Measurements from ENCODE around the gene TPP1.
A peak's percentile ranks its signal among the peaks of the same experiment; 100 is the strongest.

The TPP1 gene

GRCh38 chr11:6627762-6628241 lies 8.6 kb upstream of the TPP1 start:
- no peak for DNase-seq (ENCODE audit: low spot score)

- no peak for DNase-seq (ENCODE audit: low spot score)
Observed at GRCh38 chr11:6626971-6627761, 7.9 kb upstream of the TPP1 start.

DNA sequence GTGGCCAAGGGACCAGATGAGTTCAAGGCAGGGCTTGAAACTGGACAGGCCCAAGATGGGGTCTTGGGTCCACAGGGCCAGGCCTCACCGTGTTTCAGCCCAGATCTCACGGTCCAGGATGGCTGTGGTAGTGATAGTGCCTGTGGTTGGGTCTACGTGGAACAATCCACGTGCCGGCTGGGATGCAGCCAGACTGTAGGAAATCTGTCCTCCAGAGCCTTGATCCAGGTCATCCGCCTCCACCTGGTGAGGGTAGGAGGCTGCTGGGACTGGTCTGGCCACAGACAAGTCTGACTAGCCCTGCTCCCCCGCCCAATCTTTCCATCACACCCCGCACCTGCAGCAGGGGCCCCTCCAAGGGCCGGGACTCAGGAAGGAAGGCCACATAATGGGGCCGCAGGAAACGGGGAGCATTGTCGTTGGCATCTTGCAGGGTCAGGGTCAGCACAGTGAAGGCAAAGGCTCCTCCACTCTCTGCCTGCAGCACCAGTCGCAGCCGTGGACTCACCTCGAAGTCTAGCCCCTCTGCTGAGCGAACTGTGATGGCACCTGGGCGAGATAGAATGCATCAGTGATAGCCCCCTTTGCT lies 6.7 kb upstream of the TPP1 start:
- DNase-seq (ENCODE audit: low spot score), result no peak

DNA sequence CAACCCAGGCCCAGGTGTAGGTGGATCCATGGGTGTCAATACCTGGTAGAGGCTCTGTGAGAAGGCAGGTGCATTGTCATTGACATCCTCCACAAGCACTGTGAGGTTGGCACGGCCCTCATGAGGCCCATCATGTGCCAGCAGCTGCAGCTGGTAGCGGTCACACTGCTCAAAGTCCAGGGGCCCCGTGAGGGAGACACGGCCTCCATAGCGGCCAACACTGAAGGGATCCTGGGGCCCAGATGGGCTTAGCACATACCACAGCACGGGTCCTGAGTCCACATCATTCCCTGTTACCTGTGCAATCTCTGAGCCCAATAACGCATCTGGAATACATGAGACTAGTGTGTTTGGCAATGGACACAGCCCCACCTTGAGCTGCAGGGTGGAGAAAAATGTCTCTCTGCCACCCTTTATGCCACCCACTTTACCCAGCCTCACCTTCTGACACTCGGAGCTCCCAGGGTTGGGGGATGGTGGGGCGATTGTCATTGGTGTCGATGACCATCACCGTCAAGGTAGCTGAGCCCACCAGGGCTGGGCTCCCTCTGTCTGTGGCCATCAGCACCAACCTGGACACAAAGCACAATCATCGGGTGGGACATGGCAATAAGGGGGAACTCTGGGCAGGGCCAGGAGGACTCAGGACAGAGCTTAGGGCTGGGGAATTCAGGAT lies 6.1 kb upstream of the TPP1 start:
- DNase-seq (ENCODE audit: low spot score), result no peak

GRCh38 chr11:6623391-6624363 lies 4.5 kb upstream of the TPP1 start:
- DNase-seq (ENCODE audit: low spot score), result no peak

DNA sequence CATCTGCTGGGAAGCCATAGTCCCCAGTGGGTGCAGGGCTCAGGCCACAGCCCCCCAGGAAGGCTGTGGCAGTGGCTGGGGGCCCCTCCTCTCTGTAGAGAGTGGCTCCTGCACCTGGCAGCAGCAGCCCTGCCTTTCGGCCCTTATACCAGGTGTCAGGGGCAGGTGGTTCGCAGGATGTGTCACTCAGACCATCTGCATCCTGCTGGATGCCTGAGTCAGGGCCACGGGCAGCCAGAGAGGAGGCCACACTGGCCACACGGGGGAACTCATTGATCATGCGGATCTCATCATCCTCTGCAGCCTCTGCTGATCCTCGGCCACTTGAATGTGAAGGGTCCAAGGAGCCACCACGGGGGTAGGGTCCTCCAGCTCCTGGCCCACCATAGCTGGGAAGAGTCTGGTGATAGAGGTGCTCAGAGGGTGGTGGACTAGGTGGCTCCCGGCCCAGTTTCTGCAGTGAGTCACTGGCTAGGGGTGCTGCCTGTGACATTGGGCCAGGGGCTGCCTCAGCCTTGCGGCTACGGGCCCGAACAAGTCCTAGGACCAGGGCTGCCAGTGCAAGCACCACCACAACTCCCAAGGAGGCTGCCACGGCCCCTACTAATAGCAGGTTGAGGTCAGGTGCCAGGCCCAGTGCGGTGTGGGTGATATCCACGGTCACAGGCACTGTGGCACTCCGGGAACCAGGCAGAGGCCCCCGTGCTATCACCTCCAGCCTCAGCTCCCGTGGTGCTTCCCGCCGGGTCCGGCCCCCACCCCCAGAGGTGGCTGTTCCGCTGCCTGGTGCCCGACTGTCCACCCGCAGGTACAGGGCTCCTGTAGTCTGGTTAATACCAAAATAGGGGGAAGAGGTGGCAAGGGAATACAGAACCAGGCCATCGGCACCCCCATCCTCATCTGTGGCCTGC lies 3.3 kb upstream of the TPP1 start:
- DNase-seq (ENCODE audit: low spot score), result no peak

DNA sequence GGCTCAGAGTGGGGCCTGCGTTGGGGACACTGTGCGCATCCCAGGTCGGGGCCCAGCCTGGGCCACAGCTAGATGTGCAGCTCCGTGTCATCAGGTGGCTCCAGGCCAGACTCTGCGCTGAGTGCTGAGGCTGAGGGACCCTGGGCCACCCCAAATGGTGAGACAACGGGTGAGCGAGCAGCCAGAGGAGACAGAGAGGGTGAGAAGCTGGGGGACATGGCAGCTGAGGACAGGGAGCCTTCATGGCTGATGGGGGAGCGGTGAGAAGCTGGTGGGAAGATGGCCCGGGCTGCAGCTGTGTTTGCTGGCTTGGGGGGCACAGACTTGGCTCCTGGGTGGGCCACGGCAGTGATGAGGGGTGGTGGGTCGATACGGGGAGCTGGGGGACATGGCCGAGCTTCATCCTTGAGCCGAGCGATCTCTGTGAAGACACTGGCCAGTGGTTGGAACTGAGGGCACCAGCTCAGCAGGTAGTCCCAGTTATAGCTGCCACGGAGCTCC lies 2.5 kb upstream of the TPP1 start:
- no peak for DNase-seq (ENCODE audit: low spot score)

DNA sequence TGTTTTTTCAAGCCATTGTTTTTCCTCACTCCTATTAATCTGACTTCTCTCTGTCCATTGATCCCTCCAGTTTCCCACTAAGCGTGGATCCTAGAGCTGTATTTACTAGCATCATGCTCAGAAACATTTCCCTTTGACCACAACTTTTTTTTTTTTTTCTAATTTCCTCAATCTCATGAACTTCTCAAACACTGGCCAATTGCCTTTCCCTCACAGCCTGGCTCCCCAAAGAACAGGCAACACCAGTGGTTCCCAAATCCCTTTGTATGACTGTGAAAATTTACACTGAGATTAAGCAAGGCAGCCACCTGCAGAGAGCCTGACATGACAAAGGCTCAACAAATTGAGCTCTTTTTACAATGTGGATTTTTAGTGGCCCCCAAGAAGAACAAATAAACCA lies 1.4 kb upstream of the TPP1 start:
- DNase-seq (ENCODE audit: low spot score), result no peak

GRCh38 chr11:6618117-6619003 lies 862 bp downstream of the TPP1 start:
- peak; percentile 84 for DNase-seq (ENCODE audit: low spot score)

DNA sequence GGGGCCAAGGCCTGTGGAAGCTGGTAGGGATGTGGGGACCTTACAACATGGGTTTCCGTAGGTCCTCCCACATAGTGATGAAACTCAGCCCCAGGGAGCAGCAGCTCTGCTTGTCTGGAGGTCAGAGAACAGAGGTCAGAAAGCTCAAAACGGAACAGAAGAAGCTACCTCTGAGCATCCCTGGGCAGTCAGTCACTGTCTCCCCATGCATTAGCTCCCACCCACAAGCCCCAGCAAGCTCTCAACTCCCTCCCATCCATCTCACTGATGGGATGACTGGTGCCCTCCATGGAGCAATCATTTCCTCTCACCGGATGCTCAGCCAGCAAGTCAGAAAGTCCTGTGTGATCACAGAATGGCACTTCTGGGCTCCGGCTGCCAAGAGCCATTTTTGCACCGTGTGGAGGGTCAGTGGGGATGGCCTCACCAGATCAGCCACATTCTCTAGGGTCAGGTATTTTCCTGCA lies 1.9 kb downstream of the TPP1 start:
- no peak for DNase-seq (ENCODE audit: low spot score)

GRCh38 chr11:6616596-6617250 lies 2.5 kb downstream of the TPP1 start:
- DNase-seq (ENCODE audit: low spot score), result no peak

- no peak for DNase-seq (ENCODE audit: low spot score)
Observed at GRCh38 chr11:6615882-6616585, 3.2 kb downstream of the TPP1 start.

DNA sequence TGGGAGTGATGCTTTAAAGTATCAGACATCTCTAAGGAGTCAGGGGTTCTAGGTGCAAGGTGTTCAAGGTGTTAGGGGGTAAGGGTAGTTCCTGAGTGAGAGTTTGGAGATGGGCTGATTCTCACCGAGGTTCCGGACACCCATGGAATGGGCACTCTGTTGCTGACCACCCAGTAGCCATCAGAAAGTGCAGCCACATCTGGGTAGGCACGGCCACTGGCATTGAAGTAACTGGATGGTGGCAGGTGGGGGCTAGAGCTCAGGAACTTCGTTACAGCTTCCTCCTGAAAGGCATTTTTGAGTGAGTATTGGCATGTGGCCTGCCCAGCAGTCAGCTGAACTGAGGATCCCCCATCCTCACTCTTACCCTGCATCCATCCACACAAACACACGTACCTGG lies 4.2 kb downstream of the TPP1 start:
- DNase-seq (ENCODE audit: low spot score), result no peak

GRCh38 chr11:6614446-6614845 lies 4.8 kb downstream of the TPP1 start:
- no peak for DNase-seq (ENCODE audit: low spot score)

GRCh38 chr11:6613496-6613895 lies 5.7 kb downstream of the TPP1 start:
- DNase-seq (ENCODE audit: low spot score), result no peak

GRCh38 chr11:6612213-6613041 lies 6.8 kb downstream of the TPP1 start, which contains the start of gene TAF10:
Gene TAF10, minus strand, starts transcription at chr11:6612216. Its CDS starts 27 bp downstream, at chr11:6612189.
- peak; percentile 95 for DNase-seq (ENCODE audit: low spot score)

GRCh38 chr11:6611963-6612212 lies 7.3 kb downstream of the TPP1 start:
- DNase-seq (ENCODE audit: low spot score), result no peak

Data from CD4-positive, alpha-beta T cell treated with Interleukin-2 at 100 ng/mL for 4 hours (primary cell).